HL-60 (cell line): ENCODE measurements around the gene MGST1.

Experiments
- DNase-seq, 2 experiments: peaks; one replicate each; pipeline ENCODE4 v3.0.0-alpha.2; 2010 to 2020; ENCODE audit warnings: low read depth in 1 of 2, low spot score in 1 of 2
- H3K27ac ChIP-seq: fragments of 250-450 bp; sonication (Bioruptor Pico); replicated peaks from 2 replicates; pipeline ENCODE4 v1.5.1; 2020; ENCODE audit warnings: mild to moderate bottlenecking, moderate library complexity
- H3K27me3 ChIP-seq: fragments of 250-450 bp; sonication (Bioruptor Pico); 2 replicates; pipeline ENCODE4 v1.5.1; 2021; ENCODE audit warnings: mild to moderate bottlenecking, moderate library complexity; ENCODE audit not compliant: insufficient read depth, poor library complexity, severe bottlenecking
- H3K4me3 ChIP-seq: replicated peaks from 2 replicates; pipeline ENCODE4 v1.5.1; 2011; ENCODE audit warnings: mild to moderate bottlenecking, control low read depth, low read length; ENCODE audit not compliant: insufficient read depth
- GABPA ChIP-seq: IDR thresholded peaks from 2 replicates; pipeline ENCODE4 v1.6.1; 2012; ENCODE audit warnings: low read depth
- POLR2AphosphoS5 ChIP-seq: IDR thresholded peaks from 2 replicates; pipeline ENCODE4 v1.6.1; 2012; ENCODE audit warnings: low read depth
- SPI1 ChIP-seq: IDR thresholded peaks from 2 replicates; pipeline ENCODE4 v1.6.1; 2012; ENCODE audit warnings: low read depth, mild to moderate bottlenecking, borderline replicate concordance
- TF ChIP-seq, protein P1 (sequence below): IDR thresholded peaks from 2 replicates; pipeline ENCODE4 v1.6.1; 2012; ENCODE audit warnings: low read depth; ENCODE audit not compliant: insufficient replicate concordance
- TF ChIP-seq, protein P2 (sequence below): IDR thresholded peaks from one replicate; pipeline ENCODE4 v1.5.1; 2011; ENCODE audit warnings: low read length, control low read depth, inconsistent platforms; ENCODE audit not compliant: insufficient read depth

MGST1 gene

DNA sequence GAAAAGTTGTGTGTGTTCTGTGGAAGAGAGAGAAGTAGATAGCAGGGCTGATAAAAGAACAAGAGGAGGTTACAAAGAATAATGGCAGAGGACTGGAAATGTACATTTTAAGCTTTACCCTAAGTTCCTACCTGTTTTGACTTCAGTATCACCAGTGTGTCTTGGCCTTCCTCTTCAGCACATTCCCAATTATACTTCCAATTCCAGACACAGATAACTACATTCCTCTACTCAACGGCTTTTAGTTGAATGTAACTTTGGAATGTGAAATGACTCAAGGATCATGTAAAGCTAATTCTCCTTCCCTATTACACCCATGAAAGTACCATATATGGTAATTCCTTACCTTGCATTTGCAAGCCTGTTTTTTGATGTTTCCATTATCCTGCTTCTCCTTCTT, 5.0 kb downstream of the MGST1 start:
- Histone ChIP-seq H3K4me3 (no peak overlapping the region), H3K27me3 (no peaks in the 10 kb centered on the region), H3K27ac (peak overlapping the region; percentile 53)
- TF ChIP-seq, protein P1, sequence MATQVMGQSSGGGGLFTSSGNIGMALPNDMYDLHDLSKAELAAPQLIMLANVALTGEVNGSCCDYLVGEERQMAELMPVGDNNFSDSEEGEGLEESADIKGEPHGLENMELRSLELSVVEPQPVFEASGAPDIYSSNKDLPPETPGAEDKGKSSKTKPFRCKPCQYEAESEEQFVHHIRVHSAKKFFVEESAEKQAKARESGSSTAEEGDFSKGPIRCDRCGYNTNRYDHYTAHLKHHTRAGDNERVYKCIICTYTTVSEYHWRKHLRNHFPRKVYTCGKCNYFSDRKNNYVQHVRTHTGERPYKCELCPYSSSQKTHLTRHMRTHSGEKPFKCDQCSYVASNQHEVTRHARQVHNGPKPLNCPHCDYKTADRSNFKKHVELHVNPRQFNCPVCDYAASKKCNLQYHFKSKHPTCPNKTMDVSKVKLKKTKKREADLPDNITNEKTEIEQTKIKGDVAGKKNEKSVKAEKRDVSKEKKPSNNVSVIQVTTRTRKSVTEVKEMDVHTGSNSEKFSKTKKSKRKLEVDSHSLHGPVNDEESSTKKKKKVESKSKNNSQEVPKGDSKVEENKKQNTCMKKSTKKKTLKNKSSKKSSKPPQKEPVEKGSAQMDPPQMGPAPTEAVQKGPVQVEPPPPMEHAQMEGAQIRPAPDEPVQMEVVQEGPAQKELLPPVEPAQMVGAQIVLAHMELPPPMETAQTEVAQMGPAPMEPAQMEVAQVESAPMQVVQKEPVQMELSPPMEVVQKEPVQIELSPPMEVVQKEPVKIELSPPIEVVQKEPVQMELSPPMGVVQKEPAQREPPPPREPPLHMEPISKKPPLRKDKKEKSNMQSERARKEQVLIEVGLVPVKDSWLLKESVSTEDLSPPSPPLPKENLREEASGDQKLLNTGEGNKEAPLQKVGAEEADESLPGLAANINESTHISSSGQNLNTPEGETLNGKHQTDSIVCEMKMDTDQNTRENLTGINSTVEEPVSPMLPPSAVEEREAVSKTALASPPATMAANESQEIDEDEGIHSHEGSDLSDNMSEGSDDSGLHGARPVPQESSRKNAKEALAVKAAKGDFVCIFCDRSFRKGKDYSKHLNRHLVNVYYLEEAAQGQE = no peak
- TF ChIP-seq POLR2AphosphoS5 = no peak
- TF ChIP-seq, protein P2, sequence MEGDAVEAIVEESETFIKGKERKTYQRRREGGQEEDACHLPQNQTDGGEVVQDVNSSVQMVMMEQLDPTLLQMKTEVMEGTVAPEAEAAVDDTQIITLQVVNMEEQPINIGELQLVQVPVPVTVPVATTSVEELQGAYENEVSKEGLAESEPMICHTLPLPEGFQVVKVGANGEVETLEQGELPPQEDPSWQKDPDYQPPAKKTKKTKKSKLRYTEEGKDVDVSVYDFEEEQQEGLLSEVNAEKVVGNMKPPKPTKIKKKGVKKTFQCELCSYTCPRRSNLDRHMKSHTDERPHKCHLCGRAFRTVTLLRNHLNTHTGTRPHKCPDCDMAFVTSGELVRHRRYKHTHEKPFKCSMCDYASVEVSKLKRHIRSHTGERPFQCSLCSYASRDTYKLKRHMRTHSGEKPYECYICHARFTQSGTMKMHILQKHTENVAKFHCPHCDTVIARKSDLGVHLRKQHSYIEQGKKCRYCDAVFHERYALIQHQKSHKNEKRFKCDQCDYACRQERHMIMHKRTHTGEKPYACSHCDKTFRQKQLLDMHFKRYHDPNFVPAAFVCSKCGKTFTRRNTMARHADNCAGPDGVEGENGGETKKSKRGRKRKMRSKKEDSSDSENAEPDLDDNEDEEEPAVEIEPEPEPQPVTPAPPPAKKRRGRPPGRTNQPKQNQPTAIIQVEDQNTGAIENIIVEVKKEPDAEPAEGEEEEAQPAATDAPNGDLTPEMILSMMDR = no peak
- no peak for TF ChIP-seq SPI1
- TF ChIP-seq GABPA = no peak
- no peak for DNase-seq

DNA sequence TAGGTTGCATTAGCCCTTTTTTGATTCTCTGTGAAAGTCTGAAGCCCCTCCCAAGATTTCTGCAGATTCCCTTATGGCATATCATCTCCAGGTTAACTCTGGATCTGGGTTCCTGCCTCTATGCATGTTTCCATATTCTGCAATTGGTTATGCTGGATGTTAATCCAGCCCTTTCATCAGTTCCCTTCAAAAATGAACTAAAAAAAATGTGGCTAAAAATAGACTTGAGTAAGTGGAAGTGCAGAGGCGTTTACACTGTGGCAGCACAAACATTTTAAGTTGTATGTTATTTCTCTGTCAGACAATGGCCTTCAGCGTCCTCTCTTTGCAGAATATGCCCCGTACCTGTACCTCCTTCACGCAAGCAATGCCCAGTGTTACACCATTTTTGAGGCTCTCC, 11.4 kb downstream of the MGST1 start:
- H3K4me3 ChIP-seq = no peak overlapping the region
- TF ChIP-seq, protein P1 = no peak
- TF ChIP-seq SPI1 = peak; percentile 14; the same call in 1 of the 2 replicates
- no peaks in the 10 kb centered on the region for H3K27me3 ChIP-seq
- DNase-seq = no peak
- no peak overlapping the region for H3K27ac ChIP-seq

DNA sequence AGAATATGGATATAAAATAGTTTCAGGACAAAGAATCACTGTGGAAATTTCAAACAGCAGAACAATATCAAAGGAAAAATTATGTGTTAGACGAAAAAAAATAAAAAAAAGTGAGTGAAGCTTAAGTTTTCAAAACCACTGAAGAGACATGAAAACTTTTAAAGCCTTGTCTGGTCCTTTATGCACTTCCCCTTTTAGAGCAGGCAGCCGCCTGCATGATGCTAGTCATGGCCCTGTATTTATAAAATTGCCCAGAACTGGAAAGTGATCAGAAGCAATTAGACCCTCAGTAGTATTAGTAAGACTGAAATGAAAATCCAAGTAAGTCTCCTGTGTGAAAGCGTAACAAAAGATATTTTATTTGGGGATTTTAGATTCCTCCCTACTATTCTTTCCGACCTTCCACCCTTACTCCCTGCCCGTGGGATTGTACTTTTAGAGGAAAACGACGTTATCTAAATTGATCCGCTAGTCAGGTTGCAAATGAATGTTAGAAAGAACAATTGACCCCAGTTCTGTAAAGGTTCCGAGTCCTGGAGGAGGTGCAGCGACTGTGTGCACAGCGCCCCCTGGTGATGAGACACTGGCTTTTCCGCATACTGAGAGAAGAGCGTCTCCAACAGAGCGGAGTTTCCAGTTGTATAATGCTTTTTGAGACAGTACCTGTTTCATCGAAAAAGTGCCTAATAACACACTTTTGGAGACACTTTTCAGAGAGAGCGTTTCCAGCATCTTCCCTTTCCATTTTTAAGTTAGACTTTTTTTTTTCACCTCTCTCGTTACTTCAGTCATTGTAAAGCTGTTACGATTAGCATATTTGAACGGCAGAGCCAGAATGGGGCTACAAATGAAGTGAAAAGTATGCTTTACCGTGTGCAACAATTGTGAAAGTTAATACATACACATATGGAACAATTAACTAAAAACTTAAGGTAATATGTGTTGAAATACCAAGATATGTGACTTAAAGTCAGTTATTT, 12.4 kb downstream of the MGST1 start:
- no peak overlapping the region for H3K27ac ChIP-seq
- DNase-seq = peak in 1 of 2 experiments; percentile 60
- peak; percentile 38; the same call in 1 of the 2 replicates for TF ChIP-seq POLR2AphosphoS5
- peak; percentile 97 for TF ChIP-seq SPI1
- no peak for TF ChIP-seq GABPA
- TF ChIP-seq, protein P2 = peak; percentile 66
- TF ChIP-seq, protein P1 = no peak
- no peaks in the 10 kb centered on the region for H3K27me3 ChIP-seq
- H3K4me3 ChIP-seq = no peak overlapping the region
